K562 (cell line): ENCODE data around the gene PRODH.
"Not testable (repeated sequence)": the region's sequence is repeated elsewhere in the genome, so short reads cannot be mapped to it uniquely, and the experiment has no call there.

ENCODE experiments used
- CTCF ChIP-seq, 3 experiments: IDR thresholded peaks in 2 of 3; conservative IDR thresholded peaks in 1 of 3; 2 replicates each; pipeline ENCODE4 v1.5.1; 2011 to 2012; ENCODE audit warnings: low read length in 3 of 3, mild to moderate bottlenecking in 3 of 3, control low read depth in 2 of 3, improper control_type of control experiment in 1 of 3, inconsistent platforms in 1 of 3, low read depth in 1 of 3, mixed read lengths in 1 of 3, moderate library complexity in 1 of 3; ENCODE audit not compliant: insufficient read depth in 2 of 3
- EGR1 ChIP-seq: fragments of 450-650 bp; conservative IDR thresholded peaks from 2 replicates; pipeline ENCODE4 v1.6.1; 2017; ENCODE audit warnings: mild to moderate bottlenecking
- FOS ChIP-seq: IDR thresholded peaks from 3 replicates; pipeline ENCODE4 v1.6.1; 2011; ENCODE audit not compliant: insufficient read length; ENCODE audit errors: extremely low read depth
- MAX ChIP-seq: sonication (generic); formaldehyde crosslinking; IDR thresholded peaks from 2 replicates; pipeline ENCODE4 v1.9.0; 2022; ENCODE audit warnings: mild to moderate bottlenecking, missing genetic modification reagents
- NBN ChIP-seq: fragments of 450-650 bp; IDR thresholded peaks from 2 replicates; pipeline ENCODE4 v1.6.1; 2016; ENCODE audit warnings: low read depth, mild to moderate bottlenecking
- PHB ChIP-seq: fragments of 250-450 bp; sonication (Bioruptor Pico); IDR thresholded peaks from 2 replicates; pipeline ENCODE4 v1.5.0; 2021
- POLR2A ChIP-seq: fragments of 450-650 bp; conservative IDR thresholded peaks from 2 replicates; pipeline ENCODE4 v1.6.1; 2016
- POLR2AphosphoS5 ChIP-seq: IDR thresholded peaks from 2 replicates; pipeline ENCODE4 v1.6.1; 2011; ENCODE audit warnings: mild to moderate bottlenecking, low read depth, low read length, moderate library complexity; ENCODE audit not compliant: control insufficient read depth, insufficient read depth
- ZBTB7A ChIP-seq: IDR thresholded peaks from 2 replicates; pipeline ENCODE4 v1.6.1; 2011; ENCODE audit warnings: low read depth, mild to moderate bottlenecking, low read length, moderate library complexity, borderline replicate concordance; ENCODE audit not compliant: control insufficient read depth
- ZFX ChIP-seq: sonication (generic); formaldehyde crosslinking; IDR thresholded peaks from 2 replicates; pipeline ENCODE4 v1.8.0; 2022; ENCODE audit warnings: mild to moderate bottlenecking, missing genetic modification reagents, moderate library complexity
- TF ChIP-seq, protein P1 (sequence below), 2 experiments: IDR thresholded peaks; 2 replicates each; pipeline ENCODE4 v1.6.1; 2011; ENCODE audit warnings: borderline replicate concordance in 1 of 2, control low read depth in 1 of 2, low read depth in 1 of 2, low read length in 1 of 2, mild to moderate bottlenecking in 1 of 2, mixed read lengths in 1 of 2, moderate library complexity in 1 of 2; ENCODE audit not compliant: insufficient read depth in 1 of 2, insufficient read length in 1 of 2, poor library complexity in 1 of 2, severe bottlenecking in 1 of 2; ENCODE audit errors: extremely low read depth in 1 of 2
- TF ChIP-seq, protein P2 (sequence below): fragments of 450-650 bp; IDR thresholded peaks from one replicate; pipeline ENCODE4 v1.6.1; 2018; ENCODE audit warnings: mild to moderate bottlenecking, moderate library complexity; ENCODE audit not compliant: partially characterized antibody

DNA sequence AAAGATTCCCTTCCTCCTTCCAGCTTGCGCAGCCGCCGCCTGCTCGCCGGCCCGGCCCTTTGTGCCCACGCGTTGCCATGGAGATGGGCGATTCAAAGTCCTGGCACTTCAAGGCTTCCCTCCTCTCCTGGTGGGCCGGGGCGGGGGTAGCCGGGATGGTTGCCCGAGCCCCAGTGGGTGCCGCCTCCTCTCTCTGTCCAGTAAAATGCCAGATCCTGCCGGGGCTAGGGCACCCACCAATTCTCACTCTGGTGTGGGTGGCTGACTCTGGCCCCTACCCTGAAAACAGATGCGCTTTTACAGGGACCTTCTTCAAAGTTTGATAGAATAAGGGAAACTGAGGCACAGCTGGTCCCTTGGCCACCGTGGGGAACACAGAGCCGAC, 22.2 kb upstream of the PRODH start:
- not testable (repeated sequence) for TF ChIP-seq FOS; CTCF (IDR thresholded peaks at IDR 0.05 in 2 of 3, conservative IDR thresholded peaks at IDR 0.05 in 1 of 3; ENCODE audit: insufficient read depth in 2 of 3, low read depth in 1 of 3, low read length in 3 of 3); POLR2A; ZFX (CRISPR knock-in tag); POLR2AphosphoS5; MAX; ZBTB7A; PHB (CRISPR knock-in tag); EGR1; NBN
- TF ChIP-seq, protein P1, sequence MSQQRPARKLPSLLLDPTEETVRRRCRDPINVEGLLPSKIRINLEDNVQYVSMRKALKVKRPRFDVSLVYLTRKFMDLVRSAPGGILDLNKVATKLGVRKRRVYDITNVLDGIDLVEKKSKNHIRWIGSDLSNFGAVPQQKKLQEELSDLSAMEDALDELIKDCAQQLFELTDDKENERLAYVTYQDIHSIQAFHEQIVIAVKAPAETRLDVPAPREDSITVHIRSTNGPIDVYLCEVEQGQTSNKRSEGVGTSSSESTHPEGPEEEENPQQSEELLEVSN (IDR thresholded peaks at IDR 0.05; ENCODE audit: borderline replicate concordance in 1 of 2, extremely low read depth in 1 of 2, insufficient read depth in 1 of 2, insufficient read length in 1 of 2, low read depth in 1 of 2, low read length in 1 of 2, poor library complexity in 1 of 2, severe bottlenecking in 1 of 2), result not testable (repeated sequence)
- TF ChIP-seq, protein P2, sequence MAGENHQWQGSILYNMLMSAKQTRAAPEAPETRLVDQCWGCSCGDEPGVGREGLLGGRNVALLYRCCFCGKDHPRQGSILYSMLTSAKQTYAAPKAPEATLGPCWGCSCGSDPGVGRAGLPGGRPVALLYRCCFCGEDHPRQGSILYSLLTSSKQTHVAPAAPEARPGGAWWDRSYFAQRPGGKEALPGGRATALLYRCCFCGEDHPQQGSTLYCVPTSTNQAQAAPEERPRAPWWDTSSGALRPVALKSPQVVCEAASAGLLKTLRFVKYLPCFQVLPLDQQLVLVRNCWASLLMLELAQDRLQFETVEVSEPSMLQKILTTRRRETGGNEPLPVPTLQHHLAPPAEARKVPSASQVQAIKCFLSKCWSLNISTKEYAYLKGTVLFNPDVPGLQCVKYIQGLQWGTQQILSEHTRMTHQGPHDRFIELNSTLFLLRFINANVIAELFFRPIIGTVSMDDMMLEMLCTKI, result not testable (repeated sequence)
